Mononuclear cell (primary cell): Measurements from ENCODE around the gene PHIP. TPM values are rescaled to one million over a fixed set of nuclear protein-coding genes. Genes with fewer than 3 reads are reported as not detected.
"Not testable (repeated sequence)": the region's sequence is repeated elsewhere in the genome, so short reads cannot be mapped to it uniquely, and the experiment has no call there.

Experiments
- H3K27me3 ChIP-seq: 2 replicates; pipeline ENCODE4 v1.6.0; 2011; ENCODE audit warnings: low read length, control low read depth; ENCODE audit not compliant: insufficient read depth
- H3K4me1 ChIP-seq: 2 replicates; pipeline ENCODE4 v1.5.1; 2011; ENCODE audit warnings: mild to moderate bottlenecking, low read length, control low read depth; ENCODE audit not compliant: insufficient read depth
- H3K4me3 ChIP-seq: 2 replicates; pipeline ENCODE4 v1.5.1; 2011; ENCODE audit warnings: mild to moderate bottlenecking, low read length, moderate library complexity
- H3K9me3 ChIP-seq: 2 replicates; pipeline ENCODE4 v1.5.1; 2011; ENCODE audit warnings: low read depth, mild to moderate bottlenecking, control low read depth, low read length
- total RNA-seq: library from RNA; depleted of rRNA; stranded (reverse); fragments of >200 nt; gene quantifications from one replicate; pipeline ENCODE4 v1.2.3, GENCODE V29; 2012

Gene PHIP
- total RNA-seq, 1 donor: 69.3 TPM

DNA sequence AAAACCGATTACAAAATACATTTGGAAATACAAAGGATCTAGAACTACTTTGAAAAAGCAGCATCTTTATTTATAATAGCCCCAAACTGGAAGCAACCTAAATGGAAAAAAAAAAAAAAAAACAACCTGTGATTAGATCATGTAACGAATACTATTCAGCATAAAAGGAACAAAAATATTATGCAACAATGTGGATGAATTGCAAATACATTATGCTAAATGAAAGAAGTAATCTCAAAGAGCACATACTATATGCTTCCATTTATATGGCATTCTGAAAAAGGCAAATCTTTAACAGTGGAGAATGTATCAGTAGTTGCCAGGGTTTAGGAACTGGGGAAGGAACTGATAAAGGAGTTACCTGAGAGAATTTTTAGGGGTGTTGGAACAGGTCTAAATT lies 181.8 kb downstream of the PHIP start:
- H3K27me3 ChIP-seq: no peaks in the 10 kb centered on the region
- H3K9me3 ChIP-seq: no peaks in the 10 kb centered on the region
- no peaks in the 10 kb centered on the region for H3K4me1 ChIP-seq
- H3K4me3 ChIP-seq: no peak overlapping the region

DNA sequence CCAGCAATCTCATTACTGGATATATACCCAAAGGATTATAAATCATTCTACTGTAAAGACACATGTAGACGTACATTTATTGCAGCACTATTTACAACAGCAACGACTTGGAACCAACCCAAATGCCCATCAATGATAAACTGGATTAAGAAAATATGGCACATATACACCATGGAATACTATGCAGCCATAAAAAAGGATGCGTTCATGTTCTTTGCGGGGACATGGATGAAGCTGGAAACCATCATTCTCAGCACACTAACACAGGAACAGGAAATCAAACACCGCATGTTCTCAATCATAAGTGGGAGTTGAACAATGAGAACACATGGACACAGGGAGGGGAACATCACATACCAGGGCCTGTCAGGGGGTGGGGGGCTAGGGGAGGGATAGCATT lies 188.2 kb downstream of the PHIP start:
- not testable (repeated sequence) for H3K4me1 ChIP-seq, H3K4me3 ChIP-seq, H3K27me3 ChIP-seq

More for the DNA sequence above, 188.2 kb downstream of the PHIP start:
- H3K9me3 ChIP-seq: not testable (repeated sequence)

Other genes with a start within 250 kb of the PHIP start
- gene IRAK1BP1, start 210.7 kb downstream of the PHIP start, total RNA-seq: 0.42 TPM
- 26.4 TPM for gene HMGN3, start 156.4 kb upstream of the PHIP start, total RNA-seq